GM12873 (cell line): Measurements from ENCODE around the gene CASKIN1.

Experiments used
- CTCF ChIP-seq: IDR thresholded peaks from 2 replicates; pipeline ENCODE4 v1.5.1; 2012; ENCODE audit warnings: low read depth, mild to moderate bottlenecking, moderate library complexity, low read length, control low read depth; ENCODE audit not compliant: insufficient read depth; ENCODE audit errors: missing control alignments

Gene CASKIN1

GRCh38 chr16:2196162-2196980, at the start of gene CASKIN1:
Gene CASKIN1, minus strand, starts transcription at chr16:2196605. Its CDS starts 173 bp downstream, at chr16:2196432.
- TF ChIP-seq CTCF: no peak

GRCh38 chr16:2244926-2245795, 48.8 kb upstream of the CASKIN1 start:
- no peak for TF ChIP-seq CTCF

- no peak for TF ChIP-seq CTCF
These were observed 47.9 kb upstream of the CASKIN1 start for GRCh38 chr16:2244301-2244700.

- TF ChIP-seq CTCF: no peak
These were observed 47.4 kb upstream of the CASKIN1 start for GRCh38 chr16:2243781-2244180.

- TF ChIP-seq CTCF: peak; percentile 2
These were observed 46.7 kb upstream of the CASKIN1 start for GRCh38 chr16:2243031-2243528.

GRCh38 chr16:2242598-2242997, 46.2 kb upstream of the CASKIN1 start:
- TF ChIP-seq CTCF: no peak

- no peak for TF ChIP-seq CTCF
These were observed 42.7 kb upstream of the CASKIN1 start for GRCh38 chr16:2238838-2239675.
